ENCODE data around the gene MCCC1. TPM values are rescaled to one million over a fixed set of nuclear protein-coding genes. Genes with fewer than 3 reads are reported as not detected.

The MCCC1 gene
- total RNA-seq, 1 donor from 2014 or later, result 17.9 TPM

GRCh38 chr3:182971637-182972036 is 127.7 kb downstream of the MCCC1 start:
- Mint-ChIP-seq H3K27ac (ENCODE audit: unreplicated experiment) (no peak overlapping the region), H3K36me3 (ENCODE audit: unreplicated experiment) (no peaks in the 10 kb centered on the region)

GRCh38 chr3:182970811-182971418 is 128.4 kb downstream of the MCCC1 start:
- Mint-ChIP-seq H3K4me1 (ENCODE audit: low read depth, unreplicated experiment) (no peaks in the 10 kb centered on the region), H3K27ac (ENCODE audit: unreplicated experiment) (no peak overlapping the region), H3K4me3 (ENCODE audit: unreplicated experiment) (no peak overlapping the region), H3K9me3 (ENCODE audit: unreplicated experiment) (no peaks in the 10 kb centered on the region), H3K27me3 (ENCODE audit: unreplicated experiment) (no peaks in the 10 kb centered on the region), H3K36me3 (ENCODE audit: unreplicated experiment) (no peaks in the 10 kb centered on the region)
- DNase-seq, result no peak
- TF ChIP-seq CTCF (IDR thresholded peaks at IDR 0.05; ENCODE audit: partially characterized antibody, unreplicated experiment), result no peak

More at GRCh38 chr3:182971637-182972036, 127.7 kb downstream of the MCCC1 start:
- Mint-ChIP-seq H3K4me1 (ENCODE audit: low read depth, unreplicated experiment) (peaks cover 2% of the 10 kb centered on the region), H3K4me3 (ENCODE audit: unreplicated experiment) (no peak overlapping the region), H3K9me3 (ENCODE audit: unreplicated experiment) (no peaks in the 10 kb centered on the region), H3K27me3 (ENCODE audit: unreplicated experiment) (no peaks in the 10 kb centered on the region)
- no peak for TF ChIP-seq CTCF (IDR thresholded peaks at IDR 0.05; ENCODE audit: partially characterized antibody, unreplicated experiment)
- DNase-seq, result no peak

- no peaks in the 10 kb centered on the region for H3K27me3 Mint-ChIP-seq (ENCODE audit: unreplicated experiment)
- no peak overlapping the region for H3K27ac Mint-ChIP-seq (ENCODE audit: unreplicated experiment)
- no peaks in the 10 kb centered on the region for H3K9me3 Mint-ChIP-seq (ENCODE audit: unreplicated experiment)
- no peaks in the 10 kb centered on the region for H3K36me3 Mint-ChIP-seq (ENCODE audit: unreplicated experiment)
- no peak for TF ChIP-seq CTCF (IDR thresholded peaks at IDR 0.05; ENCODE audit: partially characterized antibody, unreplicated experiment)
- DNase-seq, result no peak
- no peaks in the 10 kb centered on the region for H3K4me1 Mint-ChIP-seq (ENCODE audit: low read depth, unreplicated experiment)
- no peak overlapping the region for H3K4me3 Mint-ChIP-seq (ENCODE audit: unreplicated experiment)
Measured at GRCh38 chr3:182969853-182970252, 129.4 kb downstream of the MCCC1 start.

- no peak for DNase-seq
- Mint-ChIP-seq H3K27me3 (ENCODE audit: unreplicated experiment) (no peaks in the 10 kb centered on the region), H3K36me3 (ENCODE audit: unreplicated experiment) (no peaks in the 10 kb centered on the region), H3K9me3 (ENCODE audit: unreplicated experiment) (no peaks in the 10 kb centered on the region), H3K27ac (ENCODE audit: unreplicated experiment) (no peak overlapping the region), H3K4me3 (ENCODE audit: unreplicated experiment) (no peak overlapping the region), H3K4me1 (ENCODE audit: low read depth, unreplicated experiment) (no peaks in the 10 kb centered on the region)
- TF ChIP-seq CTCF (IDR thresholded peaks at IDR 0.05; ENCODE audit: partially characterized antibody, unreplicated experiment), result no peak
Measured at GRCh38 chr3:182969277-182969676, 130.0 kb downstream of the MCCC1 start.

- H3K4me3 Mint-ChIP-seq (ENCODE audit: unreplicated experiment), result no peak overlapping the region
- TF ChIP-seq CTCF (IDR thresholded peaks at IDR 0.05; ENCODE audit: partially characterized antibody, unreplicated experiment), result no peak
- no peaks in the 10 kb centered on the region for H3K4me1 Mint-ChIP-seq (ENCODE audit: low read depth, unreplicated experiment)
- no peaks in the 10 kb centered on the region for H3K36me3 Mint-ChIP-seq (ENCODE audit: unreplicated experiment)
- no peaks in the 10 kb centered on the region for H3K9me3 Mint-ChIP-seq (ENCODE audit: unreplicated experiment)
- DNase-seq, result no peak
- no peak overlapping the region for H3K27ac Mint-ChIP-seq (ENCODE audit: unreplicated experiment)
- no peaks in the 10 kb centered on the region for H3K27me3 Mint-ChIP-seq (ENCODE audit: unreplicated experiment)
Measured at GRCh38 chr3:182967218-182968204, 131.8 kb downstream of the MCCC1 start.
